ENCODE results near the gene CENPX. TPM values are rescaled to one million over a fixed set of nuclear protein-coding genes. Genes with fewer than 3 reads are reported as not detected.
"Not testable (repeated sequence)": the region's sequence is repeated elsewhere in the genome, so short reads cannot be mapped to it uniquely, and the experiment has no call there.

Gene CENPX
- total RNA-seq, 1 donor = 18.8 TPM

GRCh38 chr17:81984773-81985410 is 37.8 kb downstream of the CENPX start:
- Histone ChIP-seq H3K4me3 (ENCODE audit: insufficient read depth, low read length) (no peak overlapping the region), H3K9me3 (ENCODE audit: low read depth, low read length) (no peaks in the 10 kb centered on the region), H3K36me3 (ENCODE audit: insufficient read depth, low read length) (peaks cover 36% of the 10 kb centered on the region), H3K27ac (ENCODE audit: low read depth, low read length) (no peak overlapping the region), H2AFZ (ENCODE audit: low read length) (no peak overlapping the region), H3K27me3 (ENCODE audit: insufficient read depth, low read length) (no peaks in the 10 kb centered on the region), H4K20me1 (ENCODE audit: insufficient read depth, low read length) (no peaks in the 10 kb centered on the region), H3K4me2 (ENCODE audit: insufficient read depth, low read length) (no peak overlapping the region), H3K79me2 (ENCODE audit: insufficient read depth, low read length) (peaks cover 2% of the 10 kb centered on the region), H3K4me1 (ENCODE audit: insufficient read depth, low read length) (no peaks in the 10 kb centered on the region)
- TF ChIP-seq CTCF (IDR thresholded peaks at IDR 0.05; ENCODE audit: extremely low read depth, low read depth, low read length) = no peak
- DNase-seq (ENCODE audit: insufficient read length, low spot score, missing footprints) = no peak

GRCh38 chr17:81983639-81984373 is 38.9 kb downstream of the CENPX start:
- no peak for TF ChIP-seq CTCF (IDR thresholded peaks at IDR 0.05; ENCODE audit: extremely low read depth, low read depth, low read length)
- H3K9me3 ChIP-seq (ENCODE audit: low read depth, low read length) = no peaks in the 10 kb centered on the region
- no peak overlapping the region for H3K4me3 ChIP-seq (ENCODE audit: insufficient read depth, low read length)
- no peak for DNase-seq (ENCODE audit: insufficient read length, low spot score, missing footprints)
- H2AFZ ChIP-seq (ENCODE audit: low read length) = no peak overlapping the region
- H3K27ac ChIP-seq (ENCODE audit: low read depth, low read length) = no peak overlapping the region
- H3K79me2 ChIP-seq (ENCODE audit: insufficient read depth, low read length) = peaks cover 8% of the 10 kb centered on the region
- H3K36me3 ChIP-seq (ENCODE audit: insufficient read depth, low read length) = peaks cover 36% of the 10 kb centered on the region
- no peaks in the 10 kb centered on the region for H4K20me1 ChIP-seq (ENCODE audit: insufficient read depth, low read length)
- H3K27me3 ChIP-seq (ENCODE audit: insufficient read depth, low read length) = no peaks in the 10 kb centered on the region
- no peaks in the 10 kb centered on the region for H3K4me1 ChIP-seq (ENCODE audit: insufficient read depth, low read length)
- no peak overlapping the region for H3K4me2 ChIP-seq (ENCODE audit: insufficient read depth, low read length)

- DNase-seq (ENCODE audit: insufficient read length, low spot score, missing footprints) = no peak
- H3K4me1 ChIP-seq (ENCODE audit: insufficient read depth, low read length) = peaks cover 3% of the 10 kb centered on the region
- H3K79me2 ChIP-seq (ENCODE audit: insufficient read depth, low read length) = peaks cover 13% of the 10 kb centered on the region
- H3K4me3 ChIP-seq (ENCODE audit: insufficient read depth, low read length) = no peak overlapping the region
- no peak overlapping the region for H3K27ac ChIP-seq (ENCODE audit: low read depth, low read length)
- no peak overlapping the region for H2AFZ ChIP-seq (ENCODE audit: low read length)
- TF ChIP-seq CTCF (IDR thresholded peaks at IDR 0.05; ENCODE audit: extremely low read depth, low read depth, low read length) = no peak
- peaks cover 36% of the 10 kb centered on the region for H3K36me3 ChIP-seq (ENCODE audit: insufficient read depth, low read length)
- no peaks in the 10 kb centered on the region for H3K9me3 ChIP-seq (ENCODE audit: low read depth, low read length)
- no peak overlapping the region for H3K4me2 ChIP-seq (ENCODE audit: insufficient read depth, low read length)
- H4K20me1 ChIP-seq (ENCODE audit: insufficient read depth, low read length) = no peaks in the 10 kb centered on the region
- H3K27me3 ChIP-seq (ENCODE audit: insufficient read depth, low read length) = no peaks in the 10 kb centered on the region
Measured at GRCh38 chr17:81983011-81983638, 39.6 kb downstream of the CENPX start.

GRCh38 chr17:81981511-81981910 is 41.2 kb downstream of the CENPX start:
- Histone ChIP-seq H3K36me3 (ENCODE audit: insufficient read depth, low read length) (peaks cover 28% of the 10 kb centered on the region), H3K79me2 (ENCODE audit: insufficient read depth, low read length) (peaks cover 16% of the 10 kb centered on the region)
- H3K27ac ChIP-seq (ENCODE audit: low read depth, low read length); H3K9me3 ChIP-seq (ENCODE audit: low read depth, low read length); DNase-seq (ENCODE audit: insufficient read length, low spot score, missing footprints); H2AFZ ChIP-seq (ENCODE audit: low read length); H4K20me1 ChIP-seq (ENCODE audit: insufficient read depth, low read length); H3K4me1 ChIP-seq (ENCODE audit: insufficient read depth, low read length); H3K27me3 ChIP-seq (ENCODE audit: insufficient read depth, low read length); H3K4me3 ChIP-seq (ENCODE audit: insufficient read depth, low read length); H3K4me2 ChIP-seq (ENCODE audit: insufficient read depth, low read length): not testable (repeated sequence)

Measured in osteoblast (primary cell).